AG09319 (cell line): ENCODE measurements around the gene TMPRSS4.

ENCODE experiments used
- DNase-seq: peaks from one replicate; pipeline ENCODE4 v3.0.0-alpha.2; 2010; ENCODE audit warnings: low read depth; ENCODE audit errors: extremely low read depth
- TF ChIP-seq, protein P1 (sequence below): IDR thresholded peaks from 2 replicates; pipeline ENCODE4 v1.5.1; 2011; ENCODE audit warnings: low read depth, mild to moderate bottlenecking, inconsistent platforms, low read length, moderate library complexity

TMPRSS4 gene

DNA sequence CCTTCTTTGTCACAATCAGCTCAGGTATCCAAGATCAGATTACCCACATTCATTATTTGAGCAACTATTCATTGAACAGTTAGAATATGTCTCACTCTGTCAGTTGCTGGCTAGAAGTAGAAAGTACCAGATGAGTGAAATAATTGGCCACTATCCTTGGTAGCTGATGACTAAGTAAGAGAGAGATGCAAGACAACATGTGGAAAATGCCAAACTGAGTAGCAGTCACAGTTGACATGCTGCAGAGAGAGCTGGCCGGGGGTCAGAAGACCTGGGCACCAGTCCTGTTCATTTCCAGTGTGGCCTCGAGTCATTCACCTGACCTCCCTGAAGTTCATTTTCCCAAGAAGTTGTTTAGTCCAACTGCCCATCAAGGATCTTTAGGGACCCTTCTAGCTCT lies 32.4 kb downstream of the TMPRSS4 start:
- DNase-seq, result no peak
- TF ChIP-seq, protein P1, sequence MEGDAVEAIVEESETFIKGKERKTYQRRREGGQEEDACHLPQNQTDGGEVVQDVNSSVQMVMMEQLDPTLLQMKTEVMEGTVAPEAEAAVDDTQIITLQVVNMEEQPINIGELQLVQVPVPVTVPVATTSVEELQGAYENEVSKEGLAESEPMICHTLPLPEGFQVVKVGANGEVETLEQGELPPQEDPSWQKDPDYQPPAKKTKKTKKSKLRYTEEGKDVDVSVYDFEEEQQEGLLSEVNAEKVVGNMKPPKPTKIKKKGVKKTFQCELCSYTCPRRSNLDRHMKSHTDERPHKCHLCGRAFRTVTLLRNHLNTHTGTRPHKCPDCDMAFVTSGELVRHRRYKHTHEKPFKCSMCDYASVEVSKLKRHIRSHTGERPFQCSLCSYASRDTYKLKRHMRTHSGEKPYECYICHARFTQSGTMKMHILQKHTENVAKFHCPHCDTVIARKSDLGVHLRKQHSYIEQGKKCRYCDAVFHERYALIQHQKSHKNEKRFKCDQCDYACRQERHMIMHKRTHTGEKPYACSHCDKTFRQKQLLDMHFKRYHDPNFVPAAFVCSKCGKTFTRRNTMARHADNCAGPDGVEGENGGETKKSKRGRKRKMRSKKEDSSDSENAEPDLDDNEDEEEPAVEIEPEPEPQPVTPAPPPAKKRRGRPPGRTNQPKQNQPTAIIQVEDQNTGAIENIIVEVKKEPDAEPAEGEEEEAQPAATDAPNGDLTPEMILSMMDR, result no peak

DNA sequence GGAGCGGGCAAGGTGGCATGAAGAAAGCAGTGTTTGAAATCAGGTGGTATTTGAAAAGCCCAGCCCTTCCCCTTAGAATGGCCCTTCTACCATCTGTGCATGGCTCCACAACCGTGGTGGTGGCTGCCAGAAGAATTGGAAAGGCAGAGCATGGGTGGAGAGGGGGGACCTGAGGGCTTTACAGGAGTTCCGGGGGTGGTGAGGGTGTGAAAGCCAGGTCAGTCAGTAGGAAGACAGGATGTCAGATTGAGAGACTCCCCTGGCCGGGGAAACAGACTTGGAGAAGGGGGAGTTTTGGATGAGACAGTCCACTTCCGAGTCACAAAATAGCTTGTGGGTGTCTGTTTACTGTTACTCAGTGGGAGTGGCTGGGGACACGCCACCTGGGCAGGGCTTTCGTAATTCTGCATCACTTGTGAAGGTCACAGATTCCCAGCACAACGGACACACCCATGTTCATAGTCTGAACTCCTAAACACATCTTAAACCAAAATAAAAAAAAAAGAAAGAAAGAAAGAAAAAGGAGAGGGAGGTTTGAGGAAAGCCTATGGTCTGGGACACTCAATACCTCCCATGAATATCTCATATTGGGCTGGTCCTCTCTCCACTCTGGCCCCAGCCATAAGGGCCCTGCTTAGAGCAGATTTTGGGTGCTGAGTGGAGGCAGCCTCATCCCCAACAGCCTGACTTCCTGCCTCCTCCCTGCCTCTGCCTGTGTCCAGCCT lies 34.3 kb downstream of the TMPRSS4 start:
- TF ChIP-seq, protein P1, result no peak
- DNase-seq, result no peak

DNA sequence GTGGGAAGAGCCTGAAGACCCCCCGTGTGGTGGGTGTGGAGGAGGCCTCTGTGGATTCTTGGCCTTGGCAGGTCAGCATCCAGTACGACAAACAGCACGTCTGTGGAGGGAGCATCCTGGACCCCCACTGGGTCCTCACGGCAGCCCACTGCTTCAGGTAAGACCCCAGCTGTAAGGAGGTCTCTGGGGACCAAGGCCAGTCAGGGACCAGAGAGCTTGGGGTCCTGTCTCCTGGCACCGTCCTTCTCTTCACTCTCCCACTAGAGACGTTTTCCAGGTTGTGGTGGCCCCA lies 34.8 kb downstream of the TMPRSS4 start:
- DNase-seq, result no peak
- TF ChIP-seq, protein P1, result no peak

DNA sequence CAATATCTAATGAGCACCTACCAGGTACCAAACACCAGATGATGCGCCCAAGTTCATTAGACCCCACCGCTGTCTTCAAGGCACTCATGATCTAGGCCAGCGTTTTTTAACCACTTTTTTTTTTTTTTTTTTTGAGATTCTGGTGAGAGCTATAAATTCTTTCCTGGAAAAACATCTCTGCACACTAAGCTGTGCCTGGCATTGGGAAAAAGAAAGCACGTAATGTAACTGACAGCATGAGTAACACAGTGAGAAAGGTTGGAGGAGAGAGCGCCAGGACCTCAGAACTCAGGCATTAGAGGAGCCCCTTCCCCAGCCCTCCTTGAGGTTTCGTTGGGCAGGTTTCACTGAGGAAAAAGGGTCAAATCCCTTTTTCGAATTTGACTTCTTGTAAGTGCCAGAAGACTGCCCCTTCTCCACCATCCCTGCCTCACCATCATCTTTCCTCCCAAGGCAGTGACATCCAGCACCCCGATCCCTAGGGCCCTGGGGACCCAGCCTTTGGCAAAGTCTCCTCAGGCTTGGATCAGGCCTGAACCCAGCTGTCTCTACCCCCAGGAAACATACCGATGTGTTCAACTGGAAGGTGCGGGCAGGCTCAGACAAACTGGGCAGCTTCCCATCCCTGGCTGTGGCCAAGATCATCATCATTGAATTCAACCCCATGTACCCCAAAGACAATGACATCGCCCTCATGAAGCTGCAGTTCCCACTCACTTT lies 36.0 kb downstream of the TMPRSS4 start:
- TF ChIP-seq, protein P1, result no peak
- no peak for DNase-seq

DNA sequence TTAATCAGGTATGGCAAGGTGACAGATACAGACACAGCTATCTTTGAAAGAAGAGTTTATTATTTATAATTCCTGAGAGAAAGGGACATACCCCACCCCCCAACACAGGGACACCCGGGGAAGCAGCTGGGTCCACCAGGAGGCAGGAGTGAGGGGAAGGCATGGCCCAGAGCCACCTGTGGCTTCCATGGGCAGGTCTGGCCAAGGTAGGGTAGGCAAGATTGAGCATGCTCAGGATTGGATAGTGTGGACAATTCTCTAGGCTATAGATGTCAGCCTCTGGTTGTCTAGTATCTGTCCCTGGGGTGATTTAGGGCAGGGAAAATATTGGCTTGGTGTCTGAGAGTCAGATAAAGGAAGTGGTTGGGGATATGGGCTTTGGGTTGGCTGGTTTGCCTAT lies 37.4 kb downstream of the TMPRSS4 start:
- TF ChIP-seq, protein P1, result no peak

DNA sequence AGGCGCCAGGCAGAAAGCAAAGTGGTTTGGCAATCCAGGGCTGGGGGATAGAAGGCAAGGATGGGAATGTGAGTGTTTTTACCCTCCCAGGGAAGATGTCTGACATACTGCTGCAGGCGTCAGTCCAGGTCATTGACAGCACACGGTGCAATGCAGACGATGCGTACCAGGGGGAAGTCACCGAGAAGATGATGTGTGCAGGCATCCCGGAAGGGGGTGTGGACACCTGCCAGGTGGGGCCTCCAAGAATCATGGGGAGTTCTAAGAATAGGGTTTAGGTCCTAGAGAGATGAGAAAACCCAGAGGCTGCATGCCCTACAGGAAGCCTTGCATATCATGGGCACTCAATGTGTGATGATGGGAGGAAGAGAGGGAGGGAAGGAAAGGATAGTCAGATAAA lies 38.2 kb downstream of the TMPRSS4 start:
- no peak for DNase-seq
- TF ChIP-seq, protein P1, result no peak

More for the DNA sequence above, 37.4 kb downstream of the TMPRSS4 start:
- no peak for DNase-seq

DNA sequence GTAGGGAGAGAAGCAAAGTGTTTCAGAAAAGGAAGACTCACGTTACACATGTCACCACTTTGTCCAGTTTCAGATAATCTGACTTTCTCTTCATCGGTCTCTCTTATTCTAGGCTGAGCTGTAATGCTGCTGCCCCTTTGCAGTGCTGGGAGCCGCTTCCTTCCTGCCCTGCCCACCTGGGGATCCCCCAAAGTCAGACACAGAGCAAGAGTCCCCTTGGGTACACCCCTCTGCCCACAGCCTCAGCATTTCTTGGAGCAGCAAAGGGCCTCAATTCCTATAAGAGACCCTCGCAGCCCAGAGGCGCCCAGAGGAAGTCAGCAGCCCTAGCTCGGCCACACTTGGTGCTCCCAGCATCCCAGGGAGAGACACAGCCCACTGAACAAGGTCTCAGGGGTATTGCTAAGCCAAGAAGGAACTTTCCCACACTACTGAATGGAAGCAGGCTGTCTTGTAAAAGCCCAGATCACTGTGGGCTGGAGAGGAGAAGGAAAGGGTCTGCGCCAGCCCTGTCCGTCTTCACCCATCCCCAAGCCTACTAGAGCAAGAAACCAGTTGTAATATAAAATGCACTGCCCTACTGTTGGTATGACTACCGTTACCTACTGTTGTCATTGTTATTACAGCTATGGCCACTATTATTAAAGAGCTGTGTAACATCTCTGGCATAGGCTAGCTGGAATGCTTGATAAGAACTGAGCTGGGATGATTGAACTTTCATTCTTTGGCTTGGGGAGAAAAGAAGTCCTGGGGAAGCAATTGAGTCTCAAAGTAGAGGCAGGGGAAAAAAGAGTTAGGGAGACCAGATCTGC lies 41.1 kb downstream of the TMPRSS4 start:
- TF ChIP-seq, protein P1, result no peak
- no peak for DNase-seq
